CD8-positive, alpha-beta memory T cell (primary cell): ENCODE results near the gene DLG5. TPM values are rescaled to one million over a fixed set of nuclear protein-coding genes. Genes with fewer than 3 reads are reported as not detected.

Experiments
- CTCF ChIA-PET: fragments of 350-600 bp; sonication (Branson Sonifier 250); formaldehyde crosslinking; loops from one replicate; lab custom pipeline; 2021; ENCODE audit warnings: antibody characterized with exemption; lab: Charles Lee
- POLR2A ChIA-PET: fragments of 350-600 bp; sonication (Branson Sonifier 250); formaldehyde crosslinking; loops from one replicate; lab custom pipeline; 2021; ENCODE audit warnings: antibody characterized with exemption; lab: Charles Lee
- DNase-seq, 5 donors: peaks; one replicate each; pipeline versions ENCODE4 v3.0.0 to v3.0.0-alpha.2; 2020 to 2022; ENCODE audit warnings: mixed read lengths in 1 of 5
- H3K27ac ChIP-seq: one replicate; pipeline ENCODE4 v1.7.0; 2013; ENCODE audit warnings: low read depth, mild to moderate bottlenecking, low read length, moderate library complexity
- H3K27me3 ChIP-seq: 2 replicates; pipeline ENCODE4 v1.7.0; 2013; ENCODE audit warnings: low read length, mild to moderate bottlenecking; ENCODE audit not compliant: insufficient read depth, poor library complexity, severe bottlenecking
- H3K36me3 ChIP-seq: 2 replicates; pipeline ENCODE4 v1.7.0; 2013; ENCODE audit warnings: mild to moderate bottlenecking, low read length, moderate library complexity; ENCODE audit not compliant: insufficient read depth
- H3K4me1 ChIP-seq: 2 replicates; pipeline ENCODE4 v1.7.0; 2013; ENCODE audit warnings: mild to moderate bottlenecking, low read length, moderate library complexity; ENCODE audit not compliant: insufficient read depth
- H3K4me3 ChIP-seq: 2 replicates; pipeline ENCODE4 v1.7.0; 2013; ENCODE audit warnings: mild to moderate bottlenecking, low read length
- H3K9me3 ChIP-seq: 2 replicates; pipeline ENCODE4 v1.7.0; 2013; ENCODE audit warnings: mild to moderate bottlenecking, low read length
- H3K27ac Mint-ChIP-seq, 8 donors: one replicate each; pipeline ENCODE4 v1.8.0; 2020 to 2021; ENCODE audit warnings: mixed read lengths in 8 of 8, mild to moderate bottlenecking in 6 of 8, inconsistent platforms in 3 of 8, moderate library complexity in 3 of 8
- H3K27me3 Mint-ChIP-seq, 2 donors: one replicate each; pipeline ENCODE4 v1.8.0; 2020 to 2021; ENCODE audit warnings: mixed read lengths in 2 of 2, mild to moderate bottlenecking in 1 of 2, moderate library complexity in 1 of 2
- H3K36me3 Mint-ChIP-seq, 3 donors: one replicate each; pipeline ENCODE4 v1.8.0; 2020 to 2021; ENCODE audit warnings: mixed read lengths in 3 of 3, inconsistent platforms in 1 of 3, mild to moderate bottlenecking in 1 of 3
- H3K4me1 Mint-ChIP-seq, 3 donors: one replicate each; pipeline ENCODE4 v1.8.0; 2020 to 2021; ENCODE audit warnings: mixed read lengths in 3 of 3, inconsistent platforms in 1 of 3, mild to moderate bottlenecking in 1 of 3
- H3K4me3 Mint-ChIP-seq, 7 donors: one replicate each; pipeline ENCODE4 v1.8.0; 2020 to 2021; ENCODE audit warnings: mixed read lengths in 7 of 7, mild to moderate bottlenecking in 6 of 7, moderate library complexity in 4 of 7, inconsistent platforms in 2 of 7
- H3K9me3 Mint-ChIP-seq, 5 donors: one replicate each; pipeline ENCODE4 v1.8.0; 2020 to 2022; ENCODE audit warnings: mixed read lengths in 5 of 5, mild to moderate bottlenecking in 3 of 5, moderate library complexity in 2 of 5, inconsistent platforms in 1 of 5
- polyA plus RNA-seq: library from polyadenylated mRNA; unstranded; fragments of 300-500 nt; fragmentation: Illumina TruSeq; gene quantifications from one replicate; pipeline ENCODE4 v1.2.3, GENCODE V29; 2021
- total RNA-seq, 2 experiments: library from RNA; stranded (reverse); gene quantifications; one replicate each; pipeline ENCODE4 v1.2.3, GENCODE V29; 2021

The DLG5 gene
- total and polyA plus RNA-seq, 3 experiments from 2014 or later = 1.1 to 2.1 (median 1.7) TPM

DNA sequence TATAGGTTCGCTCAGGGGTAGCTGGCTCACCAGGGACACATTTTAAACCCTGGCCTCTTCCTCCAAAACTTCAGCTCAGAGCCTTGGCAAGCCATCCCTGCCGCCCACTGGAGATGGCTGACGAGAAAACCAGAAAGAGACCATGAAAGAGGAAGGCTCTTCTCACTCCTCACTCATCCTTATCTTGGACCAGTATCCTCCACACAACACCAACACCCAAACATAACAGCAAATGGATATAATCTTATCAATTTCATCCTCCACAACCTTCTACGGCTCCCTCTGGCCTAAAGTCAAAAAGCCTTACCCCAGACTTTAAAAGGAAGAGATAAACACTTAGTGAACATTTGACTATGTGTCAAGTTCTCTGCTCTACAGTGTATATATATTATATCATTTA lies 26.9 kb downstream of the DLG5 start:
- peak overlapping the region in 1 of 7 donors; percentile 33 for H3K4me3 Mint-ChIP-seq

DNA sequence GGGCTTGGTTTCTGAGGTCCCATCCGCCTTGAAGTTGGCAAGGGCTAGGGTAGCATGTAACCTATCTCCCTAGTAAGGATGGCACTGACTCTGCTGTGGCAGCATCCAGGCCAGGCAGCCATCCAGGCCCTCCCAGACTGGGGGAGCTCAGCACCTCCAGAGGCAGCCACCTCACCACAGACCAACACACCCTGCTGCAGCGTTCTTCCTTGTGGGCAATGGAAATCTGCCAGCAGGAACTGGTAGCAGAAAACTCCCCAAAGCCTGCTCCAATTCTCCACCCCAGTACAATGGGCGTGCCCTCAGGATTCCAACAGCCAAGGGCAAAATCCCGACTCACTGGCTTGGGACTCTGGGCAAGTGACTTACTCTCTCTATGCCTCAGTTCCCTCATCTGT lies 27.5 kb downstream of the DLG5 start:
- Mint-ChIP-seq H3K36me3 (no peaks in the 10 kb centered on the region), H3K9me3 (no peaks in the 10 kb centered on the region), H3K27me3 (peaks cover 0 to 14% of the 10 kb centered on the region in 2 donors), H3K27ac (peak overlapping the region in 2 of 8 donors; percentile 6 to 73), H3K4me3 (no peak overlapping the region), H3K4me1 (peaks cover 0 to 5% (median 4%) of the 10 kb centered on the region in 3 donors)
- no peaks in the 10 kb centered on the region for H3K4me1 ChIP-seq
- H3K4me3 ChIP-seq = no peak overlapping the region
- H3K9me3 ChIP-seq = no peaks in the 10 kb centered on the region
- no peak for DNase-seq
- H3K27me3 ChIP-seq = no peaks in the 10 kb centered on the region
- no peaks in the 10 kb centered on the region for H3K36me3 ChIP-seq
- no peak overlapping the region for H3K27ac ChIP-seq
- CTCF ChIA-PET = no interaction called here
- POLR2A ChIA-PET = no interaction called here

More for the DNA sequence above, 26.9 kb downstream of the DLG5 start:
- no peaks in the 10 kb centered on the region for H3K36me3 Mint-ChIP-seq
- ChIA-PET CTCF (no interaction called here), POLR2A (no interaction called here)
- no peaks in the 10 kb centered on the region for H3K36me3 ChIP-seq
- no peaks in the 10 kb centered on the region for H3K4me1 ChIP-seq
- H3K27ac ChIP-seq = no peak overlapping the region
- no peaks in the 10 kb centered on the region for H3K9me3 Mint-ChIP-seq
- peaks cover 0 to 14% of the 10 kb centered on the region in 2 donors for H3K27me3 Mint-ChIP-seq
- no peak overlapping the region for H3K4me3 ChIP-seq
- H3K4me1 Mint-ChIP-seq = peaks cover 0 to 5% (median 4%) of the 10 kb centered on the region in 3 donors
- H3K27ac Mint-ChIP-seq = no peak overlapping the region
- H3K27me3 ChIP-seq = no peaks in the 10 kb centered on the region
- DNase-seq = no peak
- H3K9me3 ChIP-seq = no peaks in the 10 kb centered on the region

DNA sequence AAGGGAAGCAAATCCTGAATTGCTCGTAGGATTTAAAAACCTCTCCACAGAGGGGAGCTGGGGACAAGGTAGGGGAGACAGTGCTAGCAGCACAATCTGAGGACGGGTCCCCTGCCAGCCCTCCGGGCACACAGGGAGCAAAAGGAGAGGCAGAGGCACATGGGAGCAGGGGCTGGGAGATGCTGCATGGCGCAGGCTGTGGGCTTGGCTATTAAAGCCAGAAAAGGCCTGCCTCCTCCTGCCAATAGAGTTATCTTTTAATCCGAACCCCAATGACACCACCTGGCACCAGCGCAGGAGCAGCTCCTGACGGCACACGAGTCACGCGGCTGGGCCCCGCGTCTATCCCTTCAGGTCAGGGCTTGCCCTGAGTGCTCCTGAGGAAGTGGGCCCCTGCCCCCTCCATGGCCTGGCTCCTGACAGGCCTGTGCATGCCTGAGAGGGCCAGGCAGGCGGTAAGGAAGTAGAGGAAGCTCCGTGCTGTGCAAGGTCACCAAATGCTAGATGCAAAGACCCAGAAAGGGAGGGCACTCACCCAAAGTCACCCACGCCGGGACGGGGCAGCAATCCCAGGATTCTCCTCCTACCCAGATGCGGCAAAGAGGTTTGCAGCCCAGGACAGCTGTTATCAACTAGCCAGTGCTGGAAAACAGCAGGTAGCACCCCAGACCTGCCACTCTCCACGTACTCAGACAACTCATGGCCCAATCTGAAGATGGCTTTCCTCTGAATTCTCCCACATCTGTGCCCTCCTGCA lies 28.1 kb downstream of the DLG5 start:
- H3K9me3 ChIP-seq = no peaks in the 10 kb centered on the region
- Mint-ChIP-seq H3K4me3 (no peak overlapping the region), H3K27ac (peak overlapping the region in 1 of 8 donors; percentile 94), H3K36me3 (no peaks in the 10 kb centered on the region), H3K9me3 (no peaks in the 10 kb centered on the region), H3K4me1 (peaks cover 0 to 5% (median 4%) of the 10 kb centered on the region in 3 donors), H3K27me3 (peaks cover 0 to 14% of the 10 kb centered on the region in 2 donors)
- H3K36me3 ChIP-seq = no peaks in the 10 kb centered on the region
- no peak for DNase-seq
- ChIA-PET CTCF (no interaction called here), POLR2A (no interaction called here)
- no peak overlapping the region for H3K27ac ChIP-seq
- H3K4me3 ChIP-seq = no peak overlapping the region
- H3K27me3 ChIP-seq = no peaks in the 10 kb centered on the region
- H3K4me1 ChIP-seq = no peaks in the 10 kb centered on the region

DNA sequence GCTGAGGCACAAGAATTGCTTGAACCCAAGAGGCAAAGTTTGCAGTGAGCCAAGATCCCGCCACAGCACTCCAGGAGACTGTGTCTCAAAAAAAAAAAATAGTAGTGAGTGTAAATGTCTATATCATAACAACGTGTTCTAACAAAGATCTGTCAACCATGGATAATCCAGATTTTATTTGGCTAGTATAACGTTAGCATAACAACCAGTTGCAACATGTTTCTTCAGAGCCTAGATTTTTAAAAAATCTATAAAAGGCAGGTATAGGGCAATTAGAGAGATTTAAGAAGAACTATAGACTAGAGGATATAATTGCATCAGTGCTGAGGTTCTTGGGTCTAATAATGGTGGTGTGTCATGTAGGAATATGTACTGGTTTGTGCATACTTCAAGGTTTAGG lies 30.5 kb downstream of the DLG5 start:
- H3K4me1 ChIP-seq = no peaks in the 10 kb centered on the region
- H3K9me3 Mint-ChIP-seq = no peaks in the 10 kb centered on the region
- POLR2A ChIA-PET = no interaction called here
- no peak overlapping the region for H3K27ac ChIP-seq
- H3K36me3 ChIP-seq = no peaks in the 10 kb centered on the region
- H3K4me1 Mint-ChIP-seq = peaks cover 0 to 5% (median 4%) of the 10 kb centered on the region in 3 donors
- H3K27ac Mint-ChIP-seq = peak overlapping the region in 1 of 8 donors; percentile 74
- H3K36me3 Mint-ChIP-seq = no peaks in the 10 kb centered on the region
- no peak overlapping the region for H3K4me3 ChIP-seq
- DNase-seq = no peak
- no peaks in the 10 kb centered on the region for H3K9me3 ChIP-seq
- H3K27me3 ChIP-seq = no peaks in the 10 kb centered on the region
- no peak overlapping the region for H3K4me3 Mint-ChIP-seq
- peaks cover 0 to 11% of the 10 kb centered on the region in 2 donors for H3K27me3 Mint-ChIP-seq
- CTCF ChIA-PET = no interaction called here

DNA sequence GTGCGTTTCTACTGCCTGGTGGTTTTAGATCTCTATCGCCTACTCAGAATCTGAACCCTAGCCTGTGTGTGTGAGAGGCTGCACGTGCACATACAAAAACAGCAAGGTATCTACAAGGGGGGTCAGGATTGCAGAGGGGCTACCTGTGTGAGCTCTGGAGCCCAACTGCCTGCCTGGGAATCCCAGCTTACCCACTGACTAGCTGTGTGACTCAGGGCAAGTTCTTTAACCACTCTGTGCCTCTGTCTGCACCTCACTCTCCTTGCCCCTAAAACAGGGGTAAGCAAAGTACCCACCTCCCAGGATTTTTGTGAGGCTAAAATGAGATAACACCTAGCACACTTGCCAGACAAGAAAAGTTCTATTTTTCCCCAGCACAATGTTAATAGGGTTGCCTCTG lies 32.5 kb downstream of the DLG5 start:
- no peak for DNase-seq
- Histone ChIP-seq H3K4me3 (no peak overlapping the region), H3K27ac (no peak overlapping the region), H3K9me3 (no peaks in the 10 kb centered on the region), H3K4me1 (no peaks in the 10 kb centered on the region), H3K36me3 (no peaks in the 10 kb centered on the region), H3K27me3 (no peaks in the 10 kb centered on the region)
- ChIA-PET POLR2A (no interaction called here), CTCF (interaction anchor here (0.8 kb wide), 1 partner anchor 34 kb away, joined by 3 read pairs; no protein-coding TSS in a partner anchor)
- H3K27ac Mint-ChIP-seq = peak overlapping the region in 2 of 8 donors; percentile 48 to 74
- no peak overlapping the region for H3K4me3 Mint-ChIP-seq
- no peaks in the 10 kb centered on the region for H3K27me3 Mint-ChIP-seq
- no peaks in the 10 kb centered on the region for H3K4me1 Mint-ChIP-seq
- H3K9me3 Mint-ChIP-seq = no peaks in the 10 kb centered on the region
- peaks cover 0 to 2% (median 0%) of the 10 kb centered on the region in 3 donors for H3K36me3 Mint-ChIP-seq

DNA sequence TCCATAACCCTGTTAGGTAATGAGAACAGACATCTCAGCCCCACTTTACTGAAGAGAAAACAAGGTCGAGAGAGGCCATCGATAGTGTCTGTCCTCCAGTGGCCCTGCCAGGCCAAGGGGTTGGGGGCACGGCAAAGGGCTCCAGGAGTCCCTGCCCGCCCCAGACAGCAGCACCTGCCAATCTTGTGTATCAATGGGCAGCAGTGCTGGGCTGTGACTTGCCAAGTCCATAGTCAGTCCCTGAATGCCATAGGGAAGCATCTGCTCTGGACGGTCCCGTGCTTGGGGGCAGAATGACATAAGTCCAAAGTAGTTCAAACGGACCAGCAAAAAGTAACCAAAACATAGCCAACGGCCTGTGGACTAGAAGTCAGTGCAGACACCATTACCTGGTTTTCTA lies 33.2 kb downstream of the DLG5 start:
- H3K36me3 Mint-ChIP-seq = peaks cover 0 to 2% (median 0%) of the 10 kb centered on the region in 3 donors
- Histone ChIP-seq H3K27me3 (no peaks in the 10 kb centered on the region), H3K27ac (no peak overlapping the region), H3K9me3 (no peaks in the 10 kb centered on the region), H3K4me3 (no peak overlapping the region), H3K4me1 (no peaks in the 10 kb centered on the region), H3K36me3 (no peaks in the 10 kb centered on the region)
- H3K27ac Mint-ChIP-seq = peak overlapping the region in 2 of 8 donors; percentile 24 to 49
- H3K27me3 Mint-ChIP-seq = no peaks in the 10 kb centered on the region
- no peak overlapping the region for H3K4me3 Mint-ChIP-seq
- ChIA-PET CTCF (no interaction called here), POLR2A (no interaction called here)
- no peaks in the 10 kb centered on the region for H3K9me3 Mint-ChIP-seq
- no peak for DNase-seq
- H3K4me1 Mint-ChIP-seq = no peaks in the 10 kb centered on the region

DNA sequence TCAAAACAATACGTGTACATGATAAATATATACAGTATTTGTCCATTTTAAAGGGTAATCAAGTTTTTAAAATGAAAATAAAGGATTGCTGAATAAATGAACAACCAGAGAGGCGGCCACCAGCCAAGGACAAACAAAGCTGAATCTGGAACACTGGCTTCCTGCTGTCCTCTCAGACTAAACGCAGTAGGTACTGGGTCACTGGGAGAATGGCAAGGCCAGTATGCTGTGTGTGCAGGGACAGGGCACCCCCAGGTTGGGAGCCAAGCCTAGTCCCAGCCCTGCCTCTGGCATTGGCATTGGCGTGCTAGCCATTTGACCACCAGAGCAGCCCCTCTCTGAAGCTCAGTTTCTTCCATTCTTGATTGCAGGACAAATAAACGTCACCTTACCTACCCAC lies 33.8 kb downstream of the DLG5 start:
- Mint-ChIP-seq H3K27ac (peak overlapping the region in 3 of 8 donors; percentile 36 to 88 (median 49)), H3K27me3 (no peaks in the 10 kb centered on the region), H3K4me3 (no peak overlapping the region), H3K36me3 (peaks cover 0 to 2% (median 0%) of the 10 kb centered on the region in 3 donors), H3K4me1 (no peaks in the 10 kb centered on the region), H3K9me3 (no peaks in the 10 kb centered on the region)
- no peak for DNase-seq
- Histone ChIP-seq H3K36me3 (no peaks in the 10 kb centered on the region), H3K27ac (no peak overlapping the region), H3K27me3 (no peaks in the 10 kb centered on the region), H3K4me3 (no peak overlapping the region), H3K4me1 (no peaks in the 10 kb centered on the region), H3K9me3 (no peaks in the 10 kb centered on the region)
- ChIA-PET CTCF (no interaction called here), POLR2A (no interaction called here)

DNA sequence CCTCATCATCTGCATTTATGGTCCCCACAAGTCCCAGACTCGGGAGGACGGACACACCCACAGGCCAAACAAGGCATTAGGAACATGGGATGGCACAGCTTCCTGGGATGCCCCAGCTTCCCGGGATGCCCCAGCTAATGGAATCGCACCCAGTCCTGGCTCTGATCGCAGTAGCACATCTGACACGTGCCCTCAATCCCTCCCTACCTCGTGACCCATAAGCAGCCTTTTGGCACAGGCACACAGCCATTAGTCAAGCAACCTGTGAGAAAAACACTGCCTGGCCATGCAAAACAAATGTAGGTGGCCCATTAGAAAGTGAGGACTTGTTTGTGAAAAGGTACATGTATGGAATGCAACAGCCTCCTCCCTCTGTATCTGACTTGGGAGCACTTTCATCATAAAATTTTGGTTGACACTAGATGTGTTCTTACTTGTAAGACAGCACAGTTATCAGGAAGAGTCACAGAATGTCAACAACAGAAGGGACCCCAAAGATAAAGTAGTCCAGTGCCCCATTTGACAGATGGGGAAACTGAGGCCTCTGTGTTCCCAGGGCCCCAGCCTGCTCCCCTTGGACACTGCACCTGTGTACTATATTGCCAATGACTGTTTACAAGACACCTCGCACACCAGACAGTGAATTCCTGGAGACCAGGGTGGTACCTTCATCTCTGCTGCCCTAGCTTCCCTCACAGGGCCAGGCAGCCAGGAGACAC lies 34.4 kb downstream of the DLG5 start:
- Histone ChIP-seq H3K4me1 (no peaks in the 10 kb centered on the region), H3K9me3 (no peaks in the 10 kb centered on the region), H3K36me3 (no peaks in the 10 kb centered on the region), H3K27me3 (no peaks in the 10 kb centered on the region), H3K4me3 (no peak overlapping the region), H3K27ac (no peak overlapping the region)
- Mint-ChIP-seq H3K27me3 (peaks cover 0 to under 1% of the 10 kb centered on the region in 2 donors), H3K36me3 (peaks cover 0 to 2% (median 0%) of the 10 kb centered on the region in 3 donors), H3K27ac (peak overlapping the region in 1 of 8 donors; percentile 88), H3K9me3 (no peaks in the 10 kb centered on the region), H3K4me1 (no peaks in the 10 kb centered on the region), H3K4me3 (no peak overlapping the region)
- ChIA-PET CTCF (no interaction called here), POLR2A (no interaction called here)
- DNase-seq = no peak
